C4-2B (cell line): Measurements from ENCODE around the gene MGAT5B.

ENCODE experiments used
- H3K27ac ChIP-seq: fragments of 450-650 bp; 2 replicates; pipeline ENCODE4 v1.5.1; 2017
- ZFX ChIP-seq: fragments of 450-650 bp; IDR thresholded peaks from 2 replicates; pipeline ENCODE4 v1.6.1; 2017
- TF ChIP-seq, protein P1 (sequence below): fragments of 450-650 bp; conservative IDR thresholded peaks from 2 replicates; pipeline ENCODE4 v1.5.1; 2017; ENCODE audit warnings: mild to moderate bottlenecking

MGAT5B gene

DNA sequence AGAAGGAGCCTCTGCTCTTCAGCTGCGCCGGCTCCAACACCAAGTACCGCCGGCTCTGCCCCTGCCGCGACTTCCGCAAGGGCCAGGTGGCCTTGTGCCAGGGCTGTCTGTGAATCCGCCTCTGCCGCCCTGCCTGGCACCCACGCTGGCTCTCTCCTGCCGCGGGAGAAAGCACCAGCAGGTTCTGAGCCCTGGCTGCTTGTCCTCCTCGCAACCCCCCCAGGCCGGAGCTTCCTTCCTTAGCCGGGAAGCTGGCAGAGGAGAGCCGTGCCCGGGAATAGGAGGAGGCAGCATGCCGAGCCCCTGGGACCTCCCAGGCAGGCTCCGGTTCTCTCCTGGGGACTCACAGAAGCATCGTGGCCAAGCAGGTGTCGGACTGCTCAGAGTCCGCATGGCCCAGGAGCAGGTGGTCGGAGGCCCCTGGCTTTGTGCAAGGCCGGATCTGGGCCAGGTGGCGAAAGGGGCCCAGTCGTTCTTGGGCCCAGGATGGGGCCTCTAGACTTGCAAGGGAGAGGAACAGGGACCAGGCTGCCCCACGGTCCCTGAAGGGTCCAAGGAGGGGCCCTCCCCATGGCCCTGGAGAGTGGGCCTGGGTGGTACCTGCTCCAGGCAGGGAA lies 80.6 kb downstream of the MGAT5B start:
- no peak overlapping the region for H3K27ac ChIP-seq
- TF ChIP-seq ZFX: no peak
- TF ChIP-seq, protein P1, sequence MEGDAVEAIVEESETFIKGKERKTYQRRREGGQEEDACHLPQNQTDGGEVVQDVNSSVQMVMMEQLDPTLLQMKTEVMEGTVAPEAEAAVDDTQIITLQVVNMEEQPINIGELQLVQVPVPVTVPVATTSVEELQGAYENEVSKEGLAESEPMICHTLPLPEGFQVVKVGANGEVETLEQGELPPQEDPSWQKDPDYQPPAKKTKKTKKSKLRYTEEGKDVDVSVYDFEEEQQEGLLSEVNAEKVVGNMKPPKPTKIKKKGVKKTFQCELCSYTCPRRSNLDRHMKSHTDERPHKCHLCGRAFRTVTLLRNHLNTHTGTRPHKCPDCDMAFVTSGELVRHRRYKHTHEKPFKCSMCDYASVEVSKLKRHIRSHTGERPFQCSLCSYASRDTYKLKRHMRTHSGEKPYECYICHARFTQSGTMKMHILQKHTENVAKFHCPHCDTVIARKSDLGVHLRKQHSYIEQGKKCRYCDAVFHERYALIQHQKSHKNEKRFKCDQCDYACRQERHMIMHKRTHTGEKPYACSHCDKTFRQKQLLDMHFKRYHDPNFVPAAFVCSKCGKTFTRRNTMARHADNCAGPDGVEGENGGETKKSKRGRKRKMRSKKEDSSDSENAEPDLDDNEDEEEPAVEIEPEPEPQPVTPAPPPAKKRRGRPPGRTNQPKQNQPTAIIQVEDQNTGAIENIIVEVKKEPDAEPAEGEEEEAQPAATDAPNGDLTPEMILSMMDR: no peak

DNA sequence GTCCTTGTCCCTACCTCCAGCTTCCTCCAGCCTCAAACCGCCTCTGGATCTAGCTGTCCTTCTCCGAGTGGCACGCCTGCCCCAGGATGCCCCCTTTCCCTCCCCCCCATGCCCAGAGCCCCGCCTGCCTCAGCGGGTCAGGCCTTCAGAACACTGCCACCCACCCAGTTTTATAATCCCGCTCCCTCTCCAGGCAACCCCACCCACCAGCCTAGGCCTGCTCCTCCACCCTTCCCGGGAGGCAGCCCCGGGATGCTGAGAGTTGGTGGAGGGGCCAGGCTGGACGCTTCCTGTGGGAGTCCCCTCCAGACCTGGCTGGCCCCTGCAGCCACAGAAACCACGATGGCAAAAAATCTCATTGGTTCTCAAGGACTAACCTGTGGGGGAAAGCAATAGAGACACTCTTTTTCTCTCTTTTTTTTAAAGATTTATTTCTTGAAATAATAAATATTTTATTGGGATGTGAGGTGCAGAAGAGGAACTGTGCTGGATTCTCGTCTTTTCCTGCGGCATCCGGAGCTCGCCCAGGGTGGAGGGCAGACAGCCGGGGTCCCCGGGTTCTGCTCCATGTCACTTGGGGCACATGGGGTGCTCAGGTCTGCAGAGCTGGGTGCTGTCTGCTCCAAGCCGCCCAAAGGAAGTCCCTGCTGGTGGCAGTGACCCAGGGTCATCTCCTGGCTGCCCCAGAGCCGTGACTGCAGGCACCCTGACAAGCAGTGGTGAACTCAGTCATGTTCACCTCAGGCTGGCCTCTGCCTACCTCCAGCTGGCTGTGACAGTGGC lies 81.9 kb downstream of the MGAT5B start:
- TF ChIP-seq, protein P1: no peak
- TF ChIP-seq ZFX: no peak
- H3K27ac ChIP-seq: no peak overlapping the region

DNA sequence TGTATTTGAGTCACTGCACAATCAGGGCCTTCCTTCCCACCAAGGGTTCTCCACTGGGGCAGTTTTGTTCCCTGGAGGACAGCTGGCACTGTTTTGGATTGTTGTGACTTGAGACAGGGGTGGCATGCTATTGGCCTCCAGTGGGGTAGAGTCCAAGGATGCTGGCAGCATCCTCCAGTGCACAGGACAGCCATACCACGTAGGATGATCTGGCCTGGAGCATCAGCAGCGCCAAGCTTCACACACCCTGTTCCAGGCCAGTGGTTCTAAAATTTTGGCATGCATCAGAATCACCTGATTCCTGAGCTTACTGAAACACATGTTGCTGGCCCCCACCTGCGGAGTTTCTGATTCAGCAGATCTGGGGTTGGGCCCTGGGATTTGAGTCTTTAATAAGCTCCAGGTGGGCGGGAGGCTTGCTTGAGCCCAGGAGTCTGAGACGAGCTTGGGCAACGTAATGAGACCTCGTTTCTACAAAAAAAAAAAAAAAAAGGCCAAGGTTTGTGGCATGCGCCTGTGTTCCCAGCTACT lies 83.2 kb downstream of the MGAT5B start:
- TF ChIP-seq, protein P1: no peak
- TF ChIP-seq ZFX: no peak
- H3K27ac ChIP-seq: no peak overlapping the region

DNA sequence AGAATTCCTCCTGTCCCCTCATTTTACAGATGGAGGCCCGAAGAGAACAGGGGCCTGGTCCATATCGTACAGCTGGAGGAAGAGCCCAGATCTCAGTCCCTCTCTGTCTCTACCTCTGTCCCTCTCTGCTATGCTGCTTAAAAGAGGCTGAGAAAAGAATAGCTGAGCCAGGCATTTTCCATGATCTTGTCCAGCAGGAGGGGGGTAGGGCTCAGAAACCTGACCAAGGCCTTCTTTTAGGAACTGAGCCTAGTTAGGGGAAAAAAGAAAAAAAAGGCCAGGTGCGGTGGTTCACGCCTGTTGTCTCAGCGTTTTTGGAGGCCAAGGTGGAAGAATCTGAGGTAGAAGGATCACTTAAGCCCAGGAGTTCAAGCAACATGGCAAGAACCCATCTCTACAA lies 84.2 kb downstream of the MGAT5B start:
- H3K27ac ChIP-seq: no peak overlapping the region
- TF ChIP-seq ZFX: no peak
- TF ChIP-seq, protein P1: no peak

DNA sequence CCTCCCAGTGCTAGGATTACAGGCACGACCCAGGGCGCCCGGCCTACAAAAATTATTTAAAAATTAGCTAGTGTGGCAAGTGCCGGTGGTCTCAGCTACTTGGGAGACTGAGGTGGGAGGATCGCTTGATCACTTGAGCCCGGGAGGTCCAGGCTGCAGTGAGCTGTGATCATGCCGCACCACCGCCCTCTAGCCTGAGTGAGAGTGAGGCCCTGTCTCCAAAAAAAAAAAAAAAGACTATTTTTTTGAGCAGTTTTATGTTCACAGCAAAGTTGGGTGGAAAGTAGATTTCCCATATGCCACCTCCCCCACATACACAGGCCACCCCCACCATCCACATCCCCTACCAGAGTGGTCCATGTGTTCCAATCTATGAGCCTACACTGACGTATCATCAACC lies 84.9 kb downstream of the MGAT5B start:
- TF ChIP-seq, protein P1: no peak
- no peak for TF ChIP-seq ZFX
- H3K27ac ChIP-seq: no peak overlapping the region

DNA sequence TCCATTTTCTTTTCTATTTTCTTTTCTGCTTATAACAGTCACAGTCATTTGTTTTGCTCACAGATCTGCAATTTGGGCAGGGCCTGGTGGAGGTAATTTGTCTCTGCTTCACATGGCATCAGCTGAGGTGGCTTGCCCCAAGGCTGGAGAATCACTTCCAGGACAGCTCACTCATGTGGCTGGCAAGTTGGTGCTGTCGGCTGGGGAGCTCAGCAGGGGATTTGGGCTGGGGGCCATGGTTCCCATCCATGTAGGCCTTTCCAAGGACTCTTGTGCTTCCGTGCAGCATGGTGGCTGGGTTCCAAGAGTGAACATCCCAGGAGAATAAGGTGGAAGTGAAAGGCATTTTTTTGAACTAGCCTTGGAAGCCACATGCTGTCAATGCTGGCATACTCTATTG lies 85.7 kb downstream of the MGAT5B start:
- no peak overlapping the region for H3K27ac ChIP-seq
- TF ChIP-seq, protein P1: no peak
- TF ChIP-seq ZFX: no peak

DNA sequence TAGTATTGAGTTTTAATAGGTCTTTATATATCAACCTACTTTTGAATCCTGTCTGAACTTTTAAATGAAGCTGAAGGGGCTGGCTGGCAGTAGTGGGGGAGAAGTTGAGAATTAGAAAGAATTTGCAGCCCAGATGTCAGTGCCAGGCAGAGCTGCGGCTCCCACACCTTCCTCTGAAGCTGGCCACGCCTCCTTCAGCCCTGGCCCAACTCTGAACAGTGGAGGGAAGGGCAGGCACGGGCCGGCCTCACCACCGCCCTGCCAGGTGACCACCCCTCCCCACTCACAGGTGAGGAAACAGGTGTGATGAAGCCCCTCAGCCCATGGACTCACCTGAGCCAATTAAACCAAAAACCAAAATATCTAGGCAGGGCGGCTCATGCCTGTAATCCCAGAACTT lies 87.0 kb downstream of the MGAT5B start:
- TF ChIP-seq, protein P1: no peak
- no peak for TF ChIP-seq ZFX
- no peak overlapping the region for H3K27ac ChIP-seq
